Measurements from ENCODE around the gene PDE4D. TPM values are rescaled to one million over a fixed set of nuclear protein-coding genes. Genes with fewer than 3 reads are reported as not detected.

PDE4D gene
- total RNA-seq, 4 donors from 2014 or later, result 15.9 to 66.3 (median 48.7) TPM

DNA sequence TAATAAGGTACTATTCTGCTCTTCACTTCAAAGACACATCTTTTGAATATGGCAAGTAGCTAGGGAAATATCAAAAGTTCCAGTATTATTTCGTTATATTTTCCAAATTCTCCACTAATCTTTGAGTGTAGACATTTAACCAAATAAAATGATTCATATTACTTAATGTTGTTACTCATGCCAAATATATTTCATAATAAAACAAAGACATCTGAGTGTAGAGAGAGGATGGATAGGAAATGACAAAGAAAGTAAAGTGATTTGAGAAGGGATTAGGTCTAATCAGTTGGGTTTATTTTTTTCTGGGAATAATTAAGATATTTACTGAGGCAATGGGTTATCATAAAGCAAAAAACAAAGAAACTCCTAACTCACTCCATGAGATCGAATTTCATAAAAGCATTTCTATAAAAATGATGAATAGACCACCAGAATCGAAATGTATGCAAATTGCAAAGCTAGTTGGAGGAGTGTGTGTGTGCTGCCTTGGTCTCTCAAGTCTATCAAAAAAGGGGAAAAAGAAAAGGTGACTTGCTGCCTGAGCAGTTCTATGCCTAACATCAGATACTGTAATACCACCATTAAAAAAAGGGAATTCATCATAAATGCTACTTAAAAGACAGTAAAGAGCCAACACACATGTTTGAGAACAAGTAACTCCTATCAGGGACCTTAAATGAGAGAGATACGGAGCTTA, 255.5 kb downstream of the PDE4D start:
- no peak for TF ChIP-seq EP300 (IDR thresholded peaks at IDR 0.05)
- no peak for TF ChIP-seq POLR2A (IDR thresholded peaks at IDR 0.05)
- TF ChIP-seq, protein P1, sequence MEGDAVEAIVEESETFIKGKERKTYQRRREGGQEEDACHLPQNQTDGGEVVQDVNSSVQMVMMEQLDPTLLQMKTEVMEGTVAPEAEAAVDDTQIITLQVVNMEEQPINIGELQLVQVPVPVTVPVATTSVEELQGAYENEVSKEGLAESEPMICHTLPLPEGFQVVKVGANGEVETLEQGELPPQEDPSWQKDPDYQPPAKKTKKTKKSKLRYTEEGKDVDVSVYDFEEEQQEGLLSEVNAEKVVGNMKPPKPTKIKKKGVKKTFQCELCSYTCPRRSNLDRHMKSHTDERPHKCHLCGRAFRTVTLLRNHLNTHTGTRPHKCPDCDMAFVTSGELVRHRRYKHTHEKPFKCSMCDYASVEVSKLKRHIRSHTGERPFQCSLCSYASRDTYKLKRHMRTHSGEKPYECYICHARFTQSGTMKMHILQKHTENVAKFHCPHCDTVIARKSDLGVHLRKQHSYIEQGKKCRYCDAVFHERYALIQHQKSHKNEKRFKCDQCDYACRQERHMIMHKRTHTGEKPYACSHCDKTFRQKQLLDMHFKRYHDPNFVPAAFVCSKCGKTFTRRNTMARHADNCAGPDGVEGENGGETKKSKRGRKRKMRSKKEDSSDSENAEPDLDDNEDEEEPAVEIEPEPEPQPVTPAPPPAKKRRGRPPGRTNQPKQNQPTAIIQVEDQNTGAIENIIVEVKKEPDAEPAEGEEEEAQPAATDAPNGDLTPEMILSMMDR (IDR thresholded peaks at IDR 0.05), result no peak
- H3K36me3 ChIP-seq, result no peaks in the 10 kb centered on the region
- H3K4me1 ChIP-seq, result no peaks in the 10 kb centered on the region

DNA sequence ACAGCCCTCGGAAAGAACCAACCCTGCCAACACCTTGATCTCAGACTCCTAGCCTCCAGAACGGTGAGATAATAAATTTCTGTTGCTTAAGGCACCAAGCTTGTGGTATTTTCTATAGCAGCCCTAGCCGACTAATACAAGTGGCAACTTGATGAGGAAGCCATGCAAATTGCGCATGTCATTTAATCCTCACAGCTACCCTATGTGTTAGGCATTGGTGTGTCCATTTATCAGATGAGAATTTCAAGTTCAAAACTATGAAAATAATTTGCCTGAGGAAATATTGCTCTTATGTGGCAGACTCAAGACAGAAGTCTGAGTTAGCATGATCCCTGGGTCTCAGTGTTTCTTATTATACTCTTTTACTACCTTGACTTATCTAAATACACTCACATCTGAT, 264.0 kb downstream of the PDE4D start:
- peaks cover 0 to 4% (median 0%) of the 10 kb centered on the region in 4 donors for H3K9me3 ChIP-seq
- no peak for DNase-seq (ENCODE audit: low spot score in 2 of 2)
- WGBS, 2 donors, result 87 to 92% methylated on average over 4 of the region's 4 CpGs
- no peaks in the 10 kb centered on the region for H3K4me1 ChIP-seq
- H3K36me3 ChIP-seq, result no peaks in the 10 kb centered on the region
- TF ChIP-seq EP300 (IDR thresholded peaks at IDR 0.05), result no peak
- TF ChIP-seq, protein P1 (IDR thresholded peaks at IDR 0.05), result no peak
- TF ChIP-seq POLR2A (IDR thresholded peaks at IDR 0.05), result no peak
- H3K27ac ChIP-seq, result no peak overlapping the region
- H3K4me3 ChIP-seq, result no peak overlapping the region
- no peaks in the 10 kb centered on the region for H3K27me3 ChIP-seq

More for the DNA sequence above, 255.5 kb downstream of the PDE4D start:
- no peak for DNase-seq (ENCODE audit: low spot score in 2 of 2)
- WGBS, 2 donors, result 70 to 71% methylated on average over 4 of the region's 4 CpGs
- Histone ChIP-seq H3K9me3 (peaks cover 0 to 9% (median 0%) of the 10 kb centered on the region in 4 donors), H3K27ac (no peak overlapping the region), H3K4me3 (no peak overlapping the region), H3K27me3 (no peaks in the 10 kb centered on the region)

DNA sequence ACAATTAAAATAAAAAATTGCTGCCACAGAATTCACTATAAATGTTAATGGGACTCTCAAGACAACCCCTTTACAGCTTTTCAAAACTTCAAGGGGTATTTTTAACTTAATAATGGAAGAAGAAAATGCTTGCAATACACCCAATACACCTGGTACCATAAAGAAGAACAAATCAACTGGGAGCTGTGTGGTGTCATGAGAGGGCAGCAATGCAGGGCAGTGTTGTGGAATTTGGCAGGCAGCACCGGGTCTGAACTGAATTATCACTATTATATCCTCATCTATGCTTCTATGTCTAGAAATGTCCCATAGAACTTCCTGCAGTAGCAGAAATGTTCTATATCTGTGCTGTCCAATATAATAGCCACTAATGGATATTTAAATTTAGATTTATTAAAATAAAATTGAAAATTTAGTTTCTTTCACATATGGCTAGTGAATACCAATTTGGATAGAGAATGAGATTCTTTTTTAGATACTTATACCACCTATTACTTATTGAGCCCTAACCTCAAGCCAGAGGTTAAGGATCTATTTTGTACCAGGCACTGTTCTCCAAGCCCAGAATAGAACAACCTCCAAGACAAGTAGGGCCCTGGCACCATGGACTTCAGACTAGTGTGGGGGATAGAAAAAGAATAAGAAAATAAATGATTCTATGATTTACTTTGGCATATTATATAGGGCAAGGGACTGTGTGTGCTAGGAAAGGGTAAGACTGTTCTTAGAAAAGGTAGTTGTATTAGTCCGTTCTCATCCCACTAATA, 265.3 kb downstream of the PDE4D start:
- TF ChIP-seq POLR2A (IDR thresholded peaks at IDR 0.05) (no peak), EP300 (IDR thresholded peaks at IDR 0.05) (no peak)
- TF ChIP-seq, protein P1 (IDR thresholded peaks at IDR 0.05), result no peak
- H3K36me3 ChIP-seq, result no peaks in the 10 kb centered on the region
- H3K27me3 ChIP-seq, result no peaks in the 10 kb centered on the region
- H3K4me3 ChIP-seq, result no peak overlapping the region
- no peak for DNase-seq (ENCODE audit: low spot score in 2 of 2)
- H3K9me3 ChIP-seq, result no peaks in the 10 kb centered on the region
- no peak overlapping the region for H3K27ac ChIP-seq
- no peaks in the 10 kb centered on the region for H3K4me1 ChIP-seq
- WGBS, 2 donors, result 56 to 69% methylated on average over 2 of the region's 2 CpGs

DNA sequence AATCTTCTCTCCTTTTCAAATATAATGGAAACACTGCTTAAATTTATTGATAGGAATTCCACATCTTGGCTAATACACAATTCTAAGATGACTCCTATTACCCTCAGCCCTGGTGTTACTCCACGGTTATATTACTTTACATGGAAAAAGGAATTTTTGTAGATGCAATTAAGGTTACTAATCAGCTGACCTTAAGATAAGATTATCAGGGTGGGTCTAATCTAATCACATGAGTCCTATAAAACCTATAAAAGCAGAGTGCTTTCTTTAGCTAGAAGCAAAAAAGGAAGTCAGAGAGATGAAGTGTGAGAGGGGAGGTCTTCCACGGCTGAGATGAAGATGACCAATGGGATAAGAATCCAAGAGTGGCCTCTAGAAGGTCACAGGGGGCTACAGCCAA, 268.6 kb downstream of the PDE4D start:
- Histone ChIP-seq H3K4me1 (no peaks in the 10 kb centered on the region), H3K9me3 (no peaks in the 10 kb centered on the region), H3K27ac (no peak overlapping the region), H3K36me3 (no peaks in the 10 kb centered on the region), H3K27me3 (no peaks in the 10 kb centered on the region), H3K4me3 (no peak overlapping the region)
- TF ChIP-seq POLR2A (IDR thresholded peaks at IDR 0.05) (no peak), EP300 (IDR thresholded peaks at IDR 0.05) (no peak)
- TF ChIP-seq, protein P1 (IDR thresholded peaks at IDR 0.05), result no peak
- no peak for DNase-seq (ENCODE audit: low spot score in 2 of 2)
- WGBS, 2 donors, result 75 to 88% methylated on average over 2 of the region's 2 CpGs

DNA sequence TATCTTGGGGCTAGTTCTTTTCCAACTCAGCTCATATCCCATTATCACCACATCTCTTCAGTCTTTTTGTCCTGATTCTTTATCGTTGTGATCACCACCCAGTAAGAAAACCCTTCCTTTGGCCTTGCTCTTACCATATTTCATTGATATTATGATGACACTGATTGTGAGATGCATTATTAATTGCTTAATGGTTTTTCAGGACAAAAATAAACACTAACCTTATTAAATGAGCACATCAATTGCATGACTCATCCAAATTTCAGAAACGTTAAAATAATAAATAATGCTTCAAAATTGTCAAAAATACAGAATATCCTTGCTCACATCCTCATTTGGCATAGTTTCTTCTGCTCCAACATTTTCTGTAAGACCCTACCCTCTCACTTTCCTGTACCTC, 270.7 kb downstream of the PDE4D start:
- 74 to 77% methylated on average over 2 of the region's 2 CpGs for WGBS, 2 donors
- DNase-seq (ENCODE audit: low spot score in 2 of 2), result no peak
- H3K4me1 ChIP-seq, result no peaks in the 10 kb centered on the region
- no peaks in the 10 kb centered on the region for H3K36me3 ChIP-seq
- no peaks in the 10 kb centered on the region for H3K9me3 ChIP-seq
- no peak overlapping the region for H3K27ac ChIP-seq
- no peak for TF ChIP-seq EP300 (IDR thresholded peaks at IDR 0.05)
- no peak for TF ChIP-seq POLR2A (IDR thresholded peaks at IDR 0.05)
- TF ChIP-seq, protein P1 (IDR thresholded peaks at IDR 0.05), result no peak
- no peaks in the 10 kb centered on the region for H3K27me3 ChIP-seq
- no peak overlapping the region for H3K4me3 ChIP-seq

Data from tibial nerve (tissue), 4 donors.